GM21737 (cell line): Measurements from ENCODE around the gene NIPSNAP3A.

Experiments
- ATAC-seq: cut with Tn5 transposase; IDR thresholded peaks from one replicate; pipeline ENCODE4 v1.9.1; 2021; ENCODE audit warnings: mild to moderate bottlenecking, moderate library complexity; ENCODE audit not compliant: unreplicated experiment

NIPSNAP3A gene

GRCh38 chr9:104805441-104805840 is 58.0 kb downstream of the NIPSNAP3A start:
- ATAC-seq = no peak

DNA sequence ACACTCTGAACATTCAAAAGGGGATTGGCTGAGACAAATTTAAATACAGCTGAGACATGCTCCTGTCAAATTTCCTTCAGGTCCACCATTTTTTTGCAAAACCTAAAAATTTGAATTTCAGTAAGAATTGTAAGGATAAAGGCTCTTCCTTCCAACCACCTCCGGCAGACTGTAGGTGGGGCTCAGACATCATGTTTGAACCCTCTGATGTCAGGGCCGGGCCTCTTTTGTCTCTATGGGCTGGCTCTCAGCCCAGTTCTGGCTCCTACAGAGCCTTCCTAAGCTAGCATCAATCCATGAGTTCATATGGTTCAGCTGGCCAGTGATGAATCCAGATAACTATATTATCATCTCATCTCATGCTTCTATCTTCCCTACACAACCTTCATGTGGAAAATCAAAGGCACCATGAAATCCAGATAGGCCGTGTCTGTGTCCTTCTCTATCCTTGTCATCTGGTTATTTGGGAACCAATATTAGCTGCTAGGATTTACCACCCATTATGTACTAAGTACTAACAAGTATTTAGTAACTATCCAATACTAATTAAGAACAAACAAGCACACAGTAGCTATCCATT is 60.6 kb downstream of the NIPSNAP3A start:
- no peak for ATAC-seq
